ENCODE results near the gene PLEKHO1. TPM values are rescaled to one million over a fixed set of nuclear protein-coding genes. Genes with fewer than 3 reads are reported as not detected.

The PLEKHO1 gene
- polyA plus RNA-seq, 1 of the 3 experiments (the other 2 are of a cell fraction) = 33.5 TPM

DNA sequence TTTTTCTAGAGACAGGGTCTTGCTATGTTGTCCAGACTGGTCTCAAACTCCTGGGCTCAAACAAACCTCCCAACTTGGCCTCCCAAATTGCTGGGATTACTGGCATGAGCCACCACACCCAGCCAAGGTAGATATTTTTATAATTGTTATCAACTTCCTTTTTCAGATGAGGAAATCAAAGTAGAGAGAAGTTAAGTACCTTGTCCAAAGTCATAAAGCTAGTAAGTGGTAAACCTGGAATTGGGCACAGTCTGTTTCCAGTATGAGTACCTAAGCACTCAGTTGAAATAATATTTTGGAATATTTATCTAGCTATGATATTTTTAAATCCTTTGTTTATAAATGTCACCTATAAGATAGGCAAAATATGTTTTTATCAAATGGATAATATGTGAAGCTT is 22.3 kb upstream of the PLEKHO1 start:
- Histone ChIP-seq H3K9me2 (no peaks in the 10 kb centered on the region), H3K4me2 (no peak overlapping the region), H3K4me3 (ENCODE audit: low read depth in 2 of 2, low read length in 1 of 2) (no peak overlapping the region), H3K79me2 (ENCODE audit: insufficient read depth) (no peaks in the 10 kb centered on the region), H3K36me3 (replicated peaks in 1 of 2; ENCODE audit: control insufficient read depth in 1 of 2, insufficient read depth in 2 of 2, low read length in 1 of 2) (peaks cover 4 to 7% of the 10 kb centered on the region in 2 experiments), H3F3A (replicated peaks; ENCODE audit: insufficient read depth) (peaks cover 8% of the 10 kb centered on the region), H4K20me1 (ENCODE audit: insufficient read depth) (no peaks in the 10 kb centered on the region), H3K27me3 (ENCODE audit: insufficient read depth) (no peaks in the 10 kb centered on the region), H2AFZ (ENCODE audit: low read depth) (no peak overlapping the region), H3K9me3 (no peaks in the 10 kb centered on the region), H3K27ac (ENCODE audit: low read depth in 2 of 2, low read length in 1 of 2) (peak overlapping the region in 1 of 2 experiments; percentile 22; a peak in 2 of 4 replicates), H3K4me1 (ENCODE audit: control insufficient read depth in 1 of 2, insufficient read depth in 2 of 2, low read depth in 1 of 2, low read length in 1 of 2) (no peaks in the 10 kb centered on the region), H3K9ac (no peak overlapping the region)
- ChIA-PET POLR2A (no interaction called here), CTCF (interaction anchor here (0.6 to 1.3 kb wide), 2 partner anchors 22 to 38 kb away, joined by 4 to 7 read pairs; no protein-coding TSS in a partner anchor)
- DNase-seq = no peak
- TF ChIP-seq, protein P1, sequence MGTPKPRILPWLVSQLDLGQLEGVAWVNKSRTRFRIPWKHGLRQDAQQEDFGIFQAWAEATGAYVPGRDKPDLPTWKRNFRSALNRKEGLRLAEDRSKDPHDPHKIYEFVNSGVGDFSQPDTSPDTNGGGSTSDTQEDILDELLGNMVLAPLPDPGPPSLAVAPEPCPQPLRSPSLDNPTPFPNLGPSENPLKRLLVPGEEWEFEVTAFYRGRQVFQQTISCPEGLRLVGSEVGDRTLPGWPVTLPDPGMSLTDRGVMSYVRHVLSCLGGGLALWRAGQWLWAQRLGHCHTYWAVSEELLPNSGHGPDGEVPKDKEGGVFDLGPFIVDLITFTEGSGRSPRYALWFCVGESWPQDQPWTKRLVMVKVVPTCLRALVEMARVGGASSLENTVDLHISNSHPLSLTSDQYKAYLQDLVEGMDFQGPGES (IDR thresholded peaks at IDR 0.05; ENCODE audit: low read depth, low read length) = no peak
- TF ChIP-seq SIN3A (IDR thresholded peaks at IDR 0.05; ENCODE audit: borderline replicate concordance, low read depth, low read length) (no peak), FOXJ3 (CRISPR knock-in tag; IDR thresholded peaks at IDR 0.05) (no peak), TEAD4 (IDR thresholded peaks at IDR 0.05; ENCODE audit: borderline replicate concordance, insufficient read depth) (no peak), FOXM1 (IDR thresholded peaks at IDR 0.05; ENCODE audit: low read depth) (no peak), RXRA (IDR thresholded peaks at IDR 0.05; ENCODE audit: borderline replicate concordance, low read depth) (no peak), RCOR1 (IDR thresholded peaks at IDR 0.05; ENCODE audit: low read length) (no peak), CHD2 (IDR thresholded peaks at IDR 0.05; ENCODE audit: low read length, partially characterized antibody) (no peak)
- TF ChIP-seq, protein P2, sequence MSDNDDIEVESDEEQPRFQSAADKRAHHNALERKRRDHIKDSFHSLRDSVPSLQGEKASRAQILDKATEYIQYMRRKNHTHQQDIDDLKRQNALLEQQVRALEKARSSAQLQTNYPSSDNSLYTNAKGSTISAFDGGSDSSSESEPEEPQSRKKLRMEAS (IDR thresholded peaks at IDR 0.05; ENCODE audit: low read depth) = no peak
- TF ChIP-seq, protein P3, sequence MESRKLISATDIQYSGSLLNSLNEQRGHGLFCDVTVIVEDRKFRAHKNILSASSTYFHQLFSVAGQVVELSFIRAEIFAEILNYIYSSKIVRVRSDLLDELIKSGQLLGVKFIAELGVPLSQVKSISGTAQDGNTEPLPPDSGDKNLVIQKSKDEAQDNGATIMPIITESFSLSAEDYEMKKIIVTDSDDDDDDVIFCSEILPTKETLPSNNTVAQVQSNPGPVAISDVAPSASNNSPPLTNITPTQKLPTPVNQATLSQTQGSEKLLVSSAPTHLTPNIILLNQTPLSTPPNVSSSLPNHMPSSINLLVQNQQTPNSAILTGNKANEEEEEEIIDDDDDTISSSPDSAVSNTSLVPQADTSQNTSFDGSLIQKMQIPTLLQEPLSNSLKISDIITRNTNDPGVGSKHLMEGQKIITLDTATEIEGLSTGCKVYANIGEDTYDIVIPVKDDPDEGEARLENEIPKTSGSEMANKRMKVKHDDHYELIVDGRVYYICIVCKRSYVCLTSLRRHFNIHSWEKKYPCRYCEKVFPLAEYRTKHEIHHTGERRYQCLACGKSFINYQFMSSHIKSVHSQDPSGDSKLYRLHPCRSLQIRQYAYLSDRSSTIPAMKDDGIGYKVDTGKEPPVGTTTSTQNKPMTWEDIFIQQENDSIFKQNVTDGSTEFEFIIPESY (IDR thresholded peaks at IDR 0.05; ENCODE audit: borderline replicate concordance, low read depth) = no peak
- TF ChIP-seq, protein P4, sequence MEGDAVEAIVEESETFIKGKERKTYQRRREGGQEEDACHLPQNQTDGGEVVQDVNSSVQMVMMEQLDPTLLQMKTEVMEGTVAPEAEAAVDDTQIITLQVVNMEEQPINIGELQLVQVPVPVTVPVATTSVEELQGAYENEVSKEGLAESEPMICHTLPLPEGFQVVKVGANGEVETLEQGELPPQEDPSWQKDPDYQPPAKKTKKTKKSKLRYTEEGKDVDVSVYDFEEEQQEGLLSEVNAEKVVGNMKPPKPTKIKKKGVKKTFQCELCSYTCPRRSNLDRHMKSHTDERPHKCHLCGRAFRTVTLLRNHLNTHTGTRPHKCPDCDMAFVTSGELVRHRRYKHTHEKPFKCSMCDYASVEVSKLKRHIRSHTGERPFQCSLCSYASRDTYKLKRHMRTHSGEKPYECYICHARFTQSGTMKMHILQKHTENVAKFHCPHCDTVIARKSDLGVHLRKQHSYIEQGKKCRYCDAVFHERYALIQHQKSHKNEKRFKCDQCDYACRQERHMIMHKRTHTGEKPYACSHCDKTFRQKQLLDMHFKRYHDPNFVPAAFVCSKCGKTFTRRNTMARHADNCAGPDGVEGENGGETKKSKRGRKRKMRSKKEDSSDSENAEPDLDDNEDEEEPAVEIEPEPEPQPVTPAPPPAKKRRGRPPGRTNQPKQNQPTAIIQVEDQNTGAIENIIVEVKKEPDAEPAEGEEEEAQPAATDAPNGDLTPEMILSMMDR (IDR thresholded peaks at IDR 0.05) = no peak

DNA sequence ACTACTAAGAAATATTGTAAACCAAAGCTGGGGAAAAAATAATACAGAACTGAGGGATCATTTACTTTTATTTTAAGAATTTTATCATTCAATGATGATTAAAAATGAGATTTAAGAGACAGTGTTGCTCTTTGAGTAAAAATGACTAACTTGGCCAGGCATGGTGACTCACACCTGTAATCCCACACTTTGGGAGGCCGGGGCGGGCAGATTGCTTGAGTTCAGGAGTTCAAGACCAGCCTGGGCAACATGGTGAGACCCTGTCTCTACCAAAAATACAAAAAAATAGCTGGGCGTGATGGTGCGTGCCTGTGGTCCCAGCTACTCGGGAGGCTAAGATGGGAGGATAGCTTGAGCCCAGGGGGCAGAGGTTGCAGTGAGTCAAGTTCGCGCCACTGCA is 21.8 kb upstream of the PLEKHO1 start:
- TF ChIP-seq RFX5 (IDR thresholded peaks at IDR 0.05; ENCODE audit: low read length) (no peak), FOSL2 (IDR thresholded peaks at IDR 0.05; ENCODE audit: borderline replicate concordance, low read depth) (peak; percentile 18; the same call in 1 of the 2 replicates)
- TF ChIP-seq, protein P2 (IDR thresholded peaks at IDR 0.05; ENCODE audit: low read depth) = no peak
- H3K4me1 ChIP-seq (ENCODE audit: control insufficient read depth in 1 of 2, insufficient read depth in 2 of 2, low read depth in 1 of 2, low read length in 1 of 2) = no peaks in the 10 kb centered on the region
- H3K9me3 ChIP-seq = no peaks in the 10 kb centered on the region
- H3K27me3 ChIP-seq (ENCODE audit: insufficient read depth) = no peaks in the 10 kb centered on the region
- H3K79me2 ChIP-seq (ENCODE audit: insufficient read depth) = no peaks in the 10 kb centered on the region
- H3K4me3 ChIP-seq (ENCODE audit: low read depth in 2 of 2, low read length in 1 of 2) = no peak overlapping the region
- ChIA-PET POLR2A (no interaction called here), CTCF (interaction anchor here (1.3 kb wide), 1 partner anchor 38 kb away, joined by 7 read pairs; no protein-coding TSS in a partner anchor)
- H2AFZ ChIP-seq (ENCODE audit: low read depth) = no peak overlapping the region
- peaks cover 8% of the 10 kb centered on the region for H3F3A ChIP-seq (replicated peaks; ENCODE audit: insufficient read depth)
- no peak overlapping the region for H3K4me2 ChIP-seq
- peak overlapping the region in 1 of 2 experiments; percentile 22; a peak in 2 of 4 replicates for H3K27ac ChIP-seq (ENCODE audit: low read depth in 2 of 2, low read length in 1 of 2)
- 94% methylated on average over 7 of the region's 7 CpGs for WGBS (ENCODE audit: low lambda C conversion rate)
- H3K36me3 ChIP-seq (replicated peaks in 1 of 2; ENCODE audit: control insufficient read depth in 1 of 2, insufficient read depth in 2 of 2, low read length in 1 of 2) = peaks cover 4 to 7% of the 10 kb centered on the region in 2 experiments
- no peaks in the 10 kb centered on the region for H3K9me2 ChIP-seq
- DNase-seq = no peak
- H3K9ac ChIP-seq = no peak overlapping the region
- no peaks in the 10 kb centered on the region for H4K20me1 ChIP-seq (ENCODE audit: insufficient read depth)
